Chondrocyte (in vitro differentiated cells): ENCODE measurements around the gene RASGRP2. TPM values are rescaled to one million over a fixed set of nuclear protein-coding genes. Genes with fewer than 3 reads are reported as not detected.

ENCODE experiments used
- DNase-seq: peaks from one replicate; pipeline ENCODE4 v3.0.0; 2021; ENCODE audit warnings: mixed read lengths, low spot score
- H3K27ac Mint-ChIP-seq: one replicate; pipeline ENCODE4 v1.8.0; 2021; ENCODE audit warnings: mild to moderate bottlenecking, moderate library complexity, mixed read lengths; ENCODE audit not compliant: unreplicated experiment
- H3K27me3 Mint-ChIP-seq: 2 replicates; pipeline ENCODE4 v1.8.0; 2021; ENCODE audit warnings: low read depth, mixed read lengths
- H3K36me3 Mint-ChIP-seq: 2 replicates; pipeline ENCODE4 v1.8.0; 2021; ENCODE audit warnings: low read depth, mixed read lengths
- H3K4me1 Mint-ChIP-seq: 2 replicates; pipeline ENCODE4 v1.8.0; 2021; ENCODE audit warnings: low read depth, mild to moderate bottlenecking, mixed read lengths
- H3K4me3 Mint-ChIP-seq: one replicate; pipeline ENCODE4 v1.8.0; 2021; ENCODE audit warnings: mild to moderate bottlenecking, moderate library complexity, mixed read lengths; ENCODE audit not compliant: unreplicated experiment
- H3K9me3 Mint-ChIP-seq: 2 replicates; pipeline ENCODE4 v1.8.0; 2021; ENCODE audit warnings: low read depth, mixed read lengths
- total RNA-seq: library from RNA; stranded (reverse); gene quantifications from 3 replicates; pipeline ENCODE4 v1.2.1, GENCODE V29; 2021
- TF ChIP-seq, protein P1 (sequence below): fragments of 200-600 bp; sonication (generic); IDR thresholded peaks from 2 replicates; pipeline ENCODE4 v1.5.0; 2021; ENCODE audit warnings: antibody characterized with exemption, mild to moderate bottlenecking, moderate library complexity

Gene RASGRP2
- total RNA-seq, 1 donor from 2014 or later = 11.4 TPM

DNA sequence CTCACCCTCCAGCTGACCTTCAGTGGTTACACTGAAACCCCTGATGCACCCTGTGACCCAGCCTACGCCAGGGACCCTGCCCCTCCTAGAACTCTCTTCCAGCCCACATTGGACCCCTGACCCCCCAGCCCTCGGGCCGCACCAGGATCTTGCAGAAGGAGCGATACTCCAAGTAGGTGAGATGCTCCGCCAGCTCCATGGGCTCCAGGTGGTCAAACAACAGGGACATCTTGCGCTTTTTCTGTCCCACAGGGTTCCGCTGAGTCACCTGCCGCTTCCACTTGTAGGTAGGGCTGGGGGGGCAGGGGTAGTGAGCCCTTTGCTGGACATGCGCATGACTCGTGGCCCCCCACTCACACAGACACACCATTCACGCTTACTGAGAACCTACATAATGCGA, 4.1 kb downstream of the RASGRP2 start:
- H3K4me3 Mint-ChIP-seq = no peak overlapping the region
- no peak for DNase-seq
- TF ChIP-seq, protein P1, sequence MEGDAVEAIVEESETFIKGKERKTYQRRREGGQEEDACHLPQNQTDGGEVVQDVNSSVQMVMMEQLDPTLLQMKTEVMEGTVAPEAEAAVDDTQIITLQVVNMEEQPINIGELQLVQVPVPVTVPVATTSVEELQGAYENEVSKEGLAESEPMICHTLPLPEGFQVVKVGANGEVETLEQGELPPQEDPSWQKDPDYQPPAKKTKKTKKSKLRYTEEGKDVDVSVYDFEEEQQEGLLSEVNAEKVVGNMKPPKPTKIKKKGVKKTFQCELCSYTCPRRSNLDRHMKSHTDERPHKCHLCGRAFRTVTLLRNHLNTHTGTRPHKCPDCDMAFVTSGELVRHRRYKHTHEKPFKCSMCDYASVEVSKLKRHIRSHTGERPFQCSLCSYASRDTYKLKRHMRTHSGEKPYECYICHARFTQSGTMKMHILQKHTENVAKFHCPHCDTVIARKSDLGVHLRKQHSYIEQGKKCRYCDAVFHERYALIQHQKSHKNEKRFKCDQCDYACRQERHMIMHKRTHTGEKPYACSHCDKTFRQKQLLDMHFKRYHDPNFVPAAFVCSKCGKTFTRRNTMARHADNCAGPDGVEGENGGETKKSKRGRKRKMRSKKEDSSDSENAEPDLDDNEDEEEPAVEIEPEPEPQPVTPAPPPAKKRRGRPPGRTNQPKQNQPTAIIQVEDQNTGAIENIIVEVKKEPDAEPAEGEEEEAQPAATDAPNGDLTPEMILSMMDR = no peak
- no peak overlapping the region for H3K27ac Mint-ChIP-seq
- peaks cover 8% of the 10 kb centered on the region for H3K4me1 Mint-ChIP-seq
- H3K27me3 Mint-ChIP-seq = no peaks in the 10 kb centered on the region
- H3K9me3 Mint-ChIP-seq = no peaks in the 10 kb centered on the region
- peaks cover 3% of the 10 kb centered on the region for H3K36me3 Mint-ChIP-seq

DNA sequence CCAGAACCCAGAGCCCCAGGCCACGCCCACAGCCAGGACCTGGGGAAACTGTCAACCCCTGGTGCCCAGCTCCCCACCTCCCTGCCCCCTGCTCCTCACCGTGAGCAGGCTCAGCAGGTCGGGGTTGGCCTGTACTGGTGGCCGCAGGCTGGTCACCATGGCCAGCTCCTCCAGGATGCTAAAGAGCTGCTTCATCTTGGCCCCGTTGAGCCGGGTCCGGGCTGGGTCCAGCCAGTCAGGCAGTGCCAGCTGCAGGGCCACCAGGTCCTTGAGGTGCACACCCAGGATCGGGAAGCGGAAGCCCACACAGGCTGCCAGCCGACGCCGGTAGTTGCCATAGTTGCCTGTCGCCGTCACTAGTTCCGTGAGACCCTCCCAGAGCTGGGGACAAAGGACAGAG, 7.3 kb downstream of the RASGRP2 start:
- no peak overlapping the region for H3K4me3 Mint-ChIP-seq
- no peak for DNase-seq
- H3K36me3 Mint-ChIP-seq = peaks cover 8% of the 10 kb centered on the region
- no peak overlapping the region for H3K27ac Mint-ChIP-seq
- H3K27me3 Mint-ChIP-seq = no peaks in the 10 kb centered on the region
- no peaks in the 10 kb centered on the region for H3K9me3 Mint-ChIP-seq
- TF ChIP-seq, protein P1 = no peak
- H3K4me1 Mint-ChIP-seq = no peaks in the 10 kb centered on the region

GRCh38 chr11:64735725-64736259, 8.2 kb downstream of the RASGRP2 start:
- TF ChIP-seq, protein P1 = no peak
- Mint-ChIP-seq H3K27ac (no peak overlapping the region), H3K4me1 (no peaks in the 10 kb centered on the region)

DNA sequence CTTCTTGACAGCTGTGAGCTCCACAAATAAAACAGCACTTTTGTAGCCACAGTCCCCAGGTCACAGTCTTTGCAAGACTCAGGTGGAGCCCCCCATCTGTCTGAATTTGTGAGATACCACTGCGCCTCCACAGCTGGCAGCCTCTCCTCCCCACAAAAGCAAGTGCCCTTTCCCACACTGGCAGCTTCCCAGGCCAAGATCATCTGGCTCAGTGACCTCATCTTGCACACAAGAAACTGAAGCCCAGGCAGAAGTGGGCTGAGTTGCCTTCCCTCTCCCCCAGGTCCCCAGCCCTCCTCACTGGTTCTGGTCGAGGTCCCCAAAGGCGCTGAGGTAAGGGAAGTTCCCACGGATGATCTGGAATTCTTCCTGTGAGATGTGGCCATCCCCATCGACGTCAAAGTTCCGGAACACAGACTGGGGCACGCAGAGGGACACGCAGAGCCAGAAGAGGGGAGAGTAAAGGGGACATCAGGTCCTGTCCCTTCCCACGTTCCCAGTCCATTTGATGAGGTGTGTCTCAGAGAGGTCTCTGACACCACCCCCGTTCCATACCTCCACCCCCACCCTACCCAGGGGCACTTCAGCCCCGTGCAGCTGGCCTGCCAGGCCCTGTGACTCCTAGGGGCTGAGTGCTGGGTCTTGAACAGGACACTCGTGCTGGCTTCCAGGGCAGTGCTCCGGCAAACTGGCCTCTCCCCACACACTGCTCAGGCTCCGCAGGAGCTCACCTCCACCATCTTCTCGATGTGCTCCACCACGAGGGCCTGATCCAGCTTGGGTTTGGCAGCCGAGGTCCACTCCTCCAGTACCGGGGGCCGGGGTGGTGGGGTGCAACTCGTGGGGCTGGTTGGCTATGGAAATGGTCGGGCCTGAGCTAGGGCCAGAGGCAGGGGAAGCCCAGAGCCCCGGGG, 8.9 kb downstream of the RASGRP2 start:
- Mint-ChIP-seq H3K4me3 (no peak overlapping the region), H3K4me1 (no peaks in the 10 kb centered on the region), H3K36me3 (peaks cover 8% of the 10 kb centered on the region), H3K9me3 (no peaks in the 10 kb centered on the region), H3K27me3 (peaks cover 2% of the 10 kb centered on the region), H3K27ac (no peak overlapping the region)
- TF ChIP-seq, protein P1 = no peak
- DNase-seq = no peak

More at GRCh38 chr11:64735725-64736259, 8.2 kb downstream of the RASGRP2 start:
- Mint-ChIP-seq H3K36me3 (peaks cover 8% of the 10 kb centered on the region), H3K27me3 (peaks cover under 1% of the 10 kb centered on the region), H3K9me3 (no peaks in the 10 kb centered on the region), H3K4me3 (no peak overlapping the region)
- DNase-seq = no peak

DNA sequence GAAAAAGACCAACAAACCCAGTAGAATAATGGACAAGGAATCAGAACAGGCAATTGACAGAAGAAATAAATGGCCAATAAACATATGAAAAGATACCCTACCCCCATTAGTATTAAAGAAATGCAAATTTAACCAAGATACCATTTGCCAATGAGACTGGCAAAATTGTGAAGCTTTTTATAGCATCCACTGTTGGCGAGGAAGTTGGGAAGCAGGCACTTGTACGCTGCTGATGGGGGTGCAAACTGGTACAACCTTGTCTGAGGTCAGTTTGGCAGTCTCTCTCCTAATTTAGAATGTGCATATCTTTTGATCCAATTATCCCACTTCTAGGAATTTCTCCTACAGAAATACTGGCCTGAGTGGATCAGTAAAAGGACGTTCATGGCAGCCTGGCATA, 12.3 kb downstream of the RASGRP2 start:
- Mint-ChIP-seq H3K36me3 (peaks cover 5% of the 10 kb centered on the region), H3K27ac (no peak overlapping the region), H3K27me3 (peaks cover 6% of the 10 kb centered on the region), H3K4me1 (no peaks in the 10 kb centered on the region), H3K4me3 (no peak overlapping the region), H3K9me3 (no peaks in the 10 kb centered on the region)
- TF ChIP-seq, protein P1 = no peak
- DNase-seq = no peak
